GM19193 (cell line): Measurements from ENCODE around the gene TFDP1.

ENCODE experiments used
- POLR2A ChIP-seq: IDR thresholded peaks from 4 replicates; pipeline ENCODE4 v1.6.1; 2011; ENCODE audit not compliant: insufficient read depth, insufficient read length; ENCODE audit errors: extremely low read depth

TFDP1 gene

GRCh38 chr13:113558461-113558860 lies 26.1 kb upstream of the TFDP1 start:
- TF ChIP-seq POLR2A: no peak

GRCh38 chr13:113559061-113559460 lies 25.5 kb upstream of the TFDP1 start:
- TF ChIP-seq POLR2A: no peak

- TF ChIP-seq POLR2A: no peak
These were observed 24.5 kb upstream of the TFDP1 start for GRCh38 chr13:113559901-113560644.

GRCh38 chr13:113560645-113561416 lies 23.7 kb upstream of the TFDP1 start:
- no peak for TF ChIP-seq POLR2A

GRCh38 chr13:113561417-113562084 lies 23.0 kb upstream of the TFDP1 start:
- no peak for TF ChIP-seq POLR2A

- TF ChIP-seq POLR2A: no peak
These were observed 22.3 kb upstream of the TFDP1 start for GRCh38 chr13:113562085-113562749.

- TF ChIP-seq POLR2A: no peak
These were observed 21.7 kb upstream of the TFDP1 start for GRCh38 chr13:113562844-113563243.

GRCh38 chr13:113564331-113565023 lies 20.1 kb upstream of the TFDP1 start:
- no peak for TF ChIP-seq POLR2A

- TF ChIP-seq POLR2A: no peak
These were observed 18.9 kb upstream of the TFDP1 start for GRCh38 chr13:113565526-113566226.

- TF ChIP-seq POLR2A: no peak
These were observed 18.4 kb upstream of the TFDP1 start for GRCh38 chr13:113566227-113566561.

GRCh38 chr13:113567681-113568080 lies 16.9 kb upstream of the TFDP1 start:
- TF ChIP-seq POLR2A: no peak

GRCh38 chr13:113573065-113573464 lies 11.5 kb upstream of the TFDP1 start:
- no peak for TF ChIP-seq POLR2A

GRCh38 chr13:113576597-113576996 lies 8.0 kb upstream of the TFDP1 start:
- TF ChIP-seq POLR2A: no peak

GRCh38 chr13:113577881-113578435 lies 6.6 kb upstream of the TFDP1 start:
- TF ChIP-seq POLR2A: no peak
